HG03135 (cell line): ENCODE measurements around the gene ECI1.

Source experiments
- ATAC-seq: cut with Tn5 transposase; IDR thresholded peaks from one replicate; pipeline ENCODE4 v1.9.1; 2021; ENCODE audit warnings: mild to moderate bottlenecking, moderate library complexity; ENCODE audit not compliant: unreplicated experiment

Gene ECI1

GRCh38 chr16:2197765-2198164 lies 53.6 kb downstream of the ECI1 start:
- no peak for ATAC-seq

DNA sequence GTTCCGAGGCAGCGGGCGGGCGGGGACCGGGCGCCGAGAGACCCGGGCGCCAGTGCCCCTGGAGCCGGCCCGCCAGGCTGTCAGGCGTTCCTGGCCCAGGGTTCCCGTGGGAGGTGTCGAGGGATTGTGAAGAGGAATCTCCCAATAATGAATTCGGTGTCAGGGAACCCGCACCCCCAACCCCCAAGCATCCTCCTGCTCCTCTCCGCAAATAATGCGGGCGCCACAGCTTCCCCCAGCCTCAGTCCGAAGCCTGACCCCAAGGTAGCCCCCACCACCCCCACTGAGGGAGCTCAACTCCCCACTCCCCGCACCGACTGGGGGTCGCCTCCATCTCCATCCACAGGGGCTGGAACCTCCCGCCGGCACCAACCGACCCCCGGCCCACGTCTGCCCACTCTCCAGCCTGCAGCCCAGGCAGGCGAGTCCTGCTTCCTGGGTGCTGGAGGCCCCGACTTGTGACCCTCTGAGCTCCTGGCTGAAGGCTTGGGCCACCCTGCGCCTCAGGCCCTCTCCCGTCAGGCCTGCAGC lies 54.3 kb downstream of the ECI1 start:
- no peak for ATAC-seq

DNA sequence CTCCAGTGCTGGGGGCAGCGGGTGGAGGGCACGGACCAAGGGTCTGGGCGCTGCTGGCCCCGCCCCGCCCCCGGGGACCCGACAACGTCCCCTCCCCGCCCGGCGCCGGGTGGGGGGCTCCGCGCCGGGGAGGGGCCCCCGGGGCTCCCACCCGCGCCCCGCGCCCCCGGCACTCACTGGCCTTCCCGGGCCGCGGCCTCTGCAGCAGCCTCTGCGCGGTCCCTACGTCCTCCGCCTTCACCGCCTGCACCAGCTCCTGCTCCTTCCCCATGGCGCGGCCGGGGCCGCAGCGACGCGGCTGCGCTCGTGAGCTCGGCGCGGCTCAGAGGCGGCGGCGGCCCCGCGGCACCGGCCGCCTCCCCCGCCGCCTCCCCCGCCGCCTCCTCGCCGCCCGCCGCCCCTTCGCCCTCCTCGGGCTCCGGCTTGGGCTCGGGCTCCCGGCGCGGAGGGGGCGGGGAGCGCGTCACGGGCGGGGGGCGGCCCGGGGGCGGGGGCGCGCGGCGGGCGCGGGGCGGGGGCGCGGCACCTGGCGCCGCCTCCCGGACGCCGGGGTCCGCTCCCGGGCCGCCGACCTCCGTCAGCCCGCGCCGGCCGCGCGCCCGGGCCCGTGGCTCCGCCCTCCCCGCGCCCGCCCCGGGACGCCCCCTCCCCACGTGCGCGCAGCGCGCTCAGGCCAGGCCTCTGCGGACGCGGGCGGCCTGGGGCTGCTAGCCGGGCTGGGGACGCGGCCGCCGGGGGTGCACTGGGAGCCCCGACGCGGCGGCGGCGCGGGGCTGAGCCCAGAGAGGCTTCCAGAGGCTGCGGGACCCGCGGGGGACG lies 55.0 kb downstream of the ECI1 start, which contains the start of gene CASKIN1:
Gene CASKIN1 (minus strand): TSS at position 444 of the 819 bp plus-strand sequence. CDS start 173 bp downstream, at position 271.
- ATAC-seq: no peak

DNA sequence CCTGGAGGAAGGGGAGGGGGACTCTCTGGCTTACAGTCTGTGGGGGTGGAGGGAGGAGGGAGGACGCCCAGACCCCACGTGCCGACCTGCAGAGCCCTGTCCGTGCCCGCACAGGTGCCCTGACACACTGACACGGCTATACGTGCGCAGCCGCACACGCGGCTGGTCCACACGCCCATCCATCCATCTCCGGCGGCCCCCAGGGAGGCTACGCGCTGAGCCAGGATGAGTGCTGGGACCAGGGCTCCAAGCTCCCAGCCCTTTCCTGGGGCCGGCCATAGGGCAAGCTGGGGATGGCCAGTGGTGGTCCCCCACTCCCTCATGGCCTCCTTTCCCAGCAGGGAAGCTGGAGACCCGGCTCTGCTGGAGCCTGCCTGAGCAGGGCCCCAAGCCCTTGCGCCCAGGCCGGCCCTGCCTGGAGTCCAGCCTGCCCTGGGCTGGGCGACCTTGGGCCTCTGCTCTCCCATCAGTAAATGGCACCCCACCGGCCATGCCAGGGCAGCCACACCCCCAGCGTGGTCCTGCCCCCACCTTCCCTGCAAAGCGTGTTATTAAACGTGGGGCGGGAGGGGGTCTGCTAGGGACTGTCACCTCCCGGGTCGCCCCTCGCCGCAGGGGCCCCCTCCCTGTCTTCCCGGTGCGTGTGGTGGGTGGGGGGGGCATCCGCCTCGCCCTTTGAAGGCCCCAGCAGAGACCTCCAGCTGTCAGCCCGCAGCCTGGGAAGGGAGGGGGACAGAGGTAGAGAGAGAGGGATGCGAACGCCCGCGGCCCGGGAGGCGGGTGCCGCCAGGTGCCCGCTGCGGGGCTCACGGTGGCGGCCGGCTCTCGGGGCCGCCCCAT lies 55.8 kb downstream of the ECI1 start:
- no peak for ATAC-seq

GRCh38 chr16:2194852-2195321 lies 56.5 kb downstream of the ECI1 start:
- no peak for ATAC-seq

DNA sequence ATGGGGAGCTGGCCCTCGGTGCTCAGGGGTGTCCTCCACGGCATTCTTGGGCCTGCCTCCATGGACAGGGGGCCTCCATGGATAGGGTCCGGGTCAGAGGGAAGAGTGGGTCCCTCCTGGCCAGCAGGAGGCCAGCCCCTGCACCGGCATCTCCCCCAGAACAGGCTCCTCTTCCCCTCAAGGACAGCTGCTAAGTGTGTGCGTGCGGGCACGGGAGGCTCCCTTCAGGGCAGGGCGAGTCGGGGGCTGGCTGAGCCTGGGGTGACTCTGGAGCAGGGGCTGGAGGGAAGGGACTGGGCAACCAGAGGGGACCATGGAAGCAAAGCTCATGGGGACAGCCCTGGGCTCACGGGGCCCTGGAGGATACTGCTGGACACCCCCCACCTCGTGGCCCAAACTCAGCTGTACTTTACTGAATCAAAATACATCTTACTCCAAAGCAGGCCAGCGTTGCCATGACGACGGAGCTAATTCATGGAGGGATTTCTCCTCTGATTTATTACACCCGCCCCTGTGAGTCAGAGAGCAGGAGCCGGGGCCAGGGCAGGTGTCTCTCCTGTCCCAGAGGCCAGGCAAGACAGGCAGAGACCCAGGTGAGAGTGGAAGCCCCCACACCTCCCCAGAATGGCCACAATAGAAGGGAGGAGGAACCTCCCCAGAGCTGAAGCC lies 57.1 kb downstream of the ECI1 start:
- no peak for ATAC-seq

GRCh38 chr16:2191446-2191706 lies 60.0 kb downstream of the ECI1 start:
- no peak for ATAC-seq

GRCh38 chr16:2190659-2191445 lies 60.5 kb downstream of the ECI1 start:
- no peak for ATAC-seq

- ATAC-seq: no peak
Measured at GRCh38 chr16:2190002-2190658, 61.3 kb downstream of the ECI1 start.
